Subcutaneous adipose tissue (tissue), 4 donors: ENCODE data around the gene TSPAN11. TPM values are rescaled to one million over a fixed set of nuclear protein-coding genes. Genes with fewer than 3 reads are reported as not detected.

Experiments used
- total RNA-seq, 4 donors: library from RNA; depleted of rRNA; stranded (reverse); fragments of >200 nt; gene quantifications; one replicate each; pipeline ENCODE4 v1.1.0, GENCODE V29; 2016
- TF ChIP-seq, protein P1 (sequence below): fragments of 450-650 bp; IDR thresholded peaks from one replicate; pipeline ENCODE4 v1.5.1; 2016; ENCODE audit warnings: low read depth, mild to moderate bottlenecking, control low read depth, antibody characterized with exemption, moderate library complexity

Gene TSPAN11
- total RNA-seq, 4 donors from 2014 or later, result 0.19 to 1.4 (median 0.22) TPM; not detected in 1

DNA sequence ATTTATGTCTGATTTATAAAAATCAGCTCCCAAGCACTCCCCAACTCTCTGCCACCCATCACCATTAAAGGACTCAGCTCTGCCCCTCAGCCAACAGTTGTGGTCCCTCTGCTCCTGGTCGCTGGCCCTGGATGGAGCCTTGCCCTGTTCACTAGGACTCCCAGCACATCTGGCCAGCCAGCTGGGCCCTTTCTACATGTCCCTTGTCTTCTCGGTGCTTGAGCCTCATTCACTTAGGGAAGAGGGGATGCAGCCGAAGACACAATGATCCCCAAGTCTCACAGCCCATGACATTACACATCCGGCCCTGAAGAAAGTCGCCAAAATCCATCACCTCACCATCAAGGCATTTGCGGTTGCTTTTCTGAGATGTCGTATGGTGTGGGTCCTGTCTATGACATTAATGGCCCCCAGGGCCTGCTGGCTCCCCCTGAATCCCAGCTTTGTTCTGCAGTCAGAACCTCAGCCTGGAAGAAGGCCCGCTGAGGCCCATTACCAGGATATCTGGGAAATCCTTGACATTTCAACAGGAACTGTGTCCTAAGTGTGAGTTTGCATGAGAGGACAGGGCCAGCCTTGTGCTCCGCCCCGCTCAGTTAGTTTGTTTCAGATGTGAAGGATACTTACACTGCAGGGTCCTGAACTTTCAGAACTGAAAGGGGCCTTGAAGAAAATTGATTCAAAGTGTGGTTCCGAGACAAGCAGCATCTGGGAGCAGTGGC lies 19.1 kb downstream of the TSPAN11 start:
- TF ChIP-seq, protein P1, sequence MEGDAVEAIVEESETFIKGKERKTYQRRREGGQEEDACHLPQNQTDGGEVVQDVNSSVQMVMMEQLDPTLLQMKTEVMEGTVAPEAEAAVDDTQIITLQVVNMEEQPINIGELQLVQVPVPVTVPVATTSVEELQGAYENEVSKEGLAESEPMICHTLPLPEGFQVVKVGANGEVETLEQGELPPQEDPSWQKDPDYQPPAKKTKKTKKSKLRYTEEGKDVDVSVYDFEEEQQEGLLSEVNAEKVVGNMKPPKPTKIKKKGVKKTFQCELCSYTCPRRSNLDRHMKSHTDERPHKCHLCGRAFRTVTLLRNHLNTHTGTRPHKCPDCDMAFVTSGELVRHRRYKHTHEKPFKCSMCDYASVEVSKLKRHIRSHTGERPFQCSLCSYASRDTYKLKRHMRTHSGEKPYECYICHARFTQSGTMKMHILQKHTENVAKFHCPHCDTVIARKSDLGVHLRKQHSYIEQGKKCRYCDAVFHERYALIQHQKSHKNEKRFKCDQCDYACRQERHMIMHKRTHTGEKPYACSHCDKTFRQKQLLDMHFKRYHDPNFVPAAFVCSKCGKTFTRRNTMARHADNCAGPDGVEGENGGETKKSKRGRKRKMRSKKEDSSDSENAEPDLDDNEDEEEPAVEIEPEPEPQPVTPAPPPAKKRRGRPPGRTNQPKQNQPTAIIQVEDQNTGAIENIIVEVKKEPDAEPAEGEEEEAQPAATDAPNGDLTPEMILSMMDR, result no peak

DNA sequence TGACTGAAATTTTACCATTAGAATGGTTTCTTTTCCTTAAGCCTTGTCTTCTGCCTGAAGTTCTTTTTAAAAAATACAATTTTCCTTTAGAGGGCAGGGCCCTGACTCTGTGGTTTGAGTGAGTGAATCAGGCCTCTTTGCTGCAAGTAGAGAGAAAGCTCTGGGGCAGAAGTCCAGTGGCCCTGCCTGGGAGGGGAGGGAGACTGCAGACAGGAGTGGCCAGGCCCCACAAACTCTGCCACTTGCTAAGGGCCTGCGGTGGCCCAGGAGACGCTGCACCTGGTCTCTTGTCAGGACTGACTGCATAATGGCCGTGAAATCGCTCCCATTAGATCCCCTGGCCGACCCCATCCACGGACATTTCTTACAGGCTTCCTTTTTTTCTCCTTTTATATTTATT lies 25.5 kb downstream of the TSPAN11 start:
- TF ChIP-seq, protein P1, result no peak

DNA sequence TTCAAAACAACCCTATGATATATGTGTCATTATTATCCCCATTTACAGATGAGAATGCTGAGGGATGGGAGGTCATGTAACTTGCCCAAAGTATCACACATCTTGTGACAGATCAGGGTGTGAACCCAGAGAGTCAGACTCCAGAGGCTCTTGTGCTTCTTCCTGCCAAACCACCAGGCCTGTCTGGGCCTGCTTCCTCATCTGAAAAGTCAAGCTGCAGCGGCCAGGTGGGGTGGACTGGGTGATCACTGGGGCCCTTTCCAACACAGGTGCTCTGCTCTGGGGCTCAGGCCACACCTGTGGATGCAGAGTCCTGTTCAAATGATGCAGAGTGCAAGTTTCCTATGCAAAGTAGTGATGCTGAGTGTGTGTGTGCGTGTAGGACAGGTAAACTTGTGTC lies 26.7 kb downstream of the TSPAN11 start:
- TF ChIP-seq, protein P1, result no peak

DNA sequence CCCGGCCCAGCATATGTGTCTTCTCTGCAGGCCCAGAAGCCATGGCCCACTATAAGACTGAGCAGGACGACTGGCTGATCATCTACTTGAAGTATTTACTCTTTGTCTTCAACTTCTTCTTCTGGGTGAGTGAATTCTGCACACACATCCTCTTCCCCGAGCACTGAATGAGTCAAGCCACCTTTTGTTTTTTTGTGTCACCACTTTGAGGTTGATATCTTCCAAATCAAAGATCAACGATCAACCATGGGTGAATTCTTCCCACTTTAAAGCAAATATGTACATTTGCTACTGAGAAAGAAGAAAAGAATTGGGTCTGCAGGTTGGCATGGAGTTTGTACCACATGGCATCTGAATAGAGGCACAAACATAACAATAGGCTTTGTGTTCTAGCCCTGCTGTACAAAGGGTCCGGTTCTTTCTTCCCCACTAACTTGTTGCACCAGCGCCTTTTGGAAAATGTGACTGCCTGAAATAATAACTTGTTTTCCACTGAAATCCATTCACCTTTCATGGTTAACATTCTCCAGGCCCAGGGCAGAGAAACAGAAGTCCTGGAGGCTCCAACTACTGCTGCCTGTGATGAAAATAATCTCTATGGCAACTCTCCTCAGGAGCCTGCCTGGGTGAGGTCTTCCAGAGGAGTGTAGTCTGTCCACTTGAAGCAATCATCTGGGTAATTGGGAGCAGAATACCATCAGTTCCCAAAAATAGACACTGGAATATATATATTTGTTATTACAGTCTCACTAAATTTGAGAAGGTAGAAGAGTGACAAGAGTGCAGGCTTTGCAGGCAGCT lies 27.6 kb downstream of the TSPAN11 start:
- TF ChIP-seq, protein P1, result no peak

DNA sequence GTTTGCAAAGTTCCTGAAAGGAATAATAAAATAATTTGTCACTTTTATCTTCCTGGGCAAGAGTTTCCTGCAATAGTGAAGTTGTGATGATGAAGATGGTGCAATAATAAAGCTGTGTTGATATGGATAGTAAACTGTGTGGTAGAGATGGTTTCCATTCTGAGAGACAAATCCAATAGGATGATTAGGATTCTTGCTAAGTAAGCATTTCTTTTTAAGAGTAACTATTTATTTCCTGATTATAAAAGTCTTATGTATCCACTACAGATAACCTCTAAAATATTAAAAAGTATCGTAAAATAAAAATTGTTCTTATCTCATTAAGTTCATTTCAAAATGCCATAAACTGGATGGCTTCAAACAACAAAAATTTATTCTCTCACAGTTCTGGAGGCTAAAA lies 28.7 kb downstream of the TSPAN11 start:
- TF ChIP-seq, protein P1, result no peak

DNA sequence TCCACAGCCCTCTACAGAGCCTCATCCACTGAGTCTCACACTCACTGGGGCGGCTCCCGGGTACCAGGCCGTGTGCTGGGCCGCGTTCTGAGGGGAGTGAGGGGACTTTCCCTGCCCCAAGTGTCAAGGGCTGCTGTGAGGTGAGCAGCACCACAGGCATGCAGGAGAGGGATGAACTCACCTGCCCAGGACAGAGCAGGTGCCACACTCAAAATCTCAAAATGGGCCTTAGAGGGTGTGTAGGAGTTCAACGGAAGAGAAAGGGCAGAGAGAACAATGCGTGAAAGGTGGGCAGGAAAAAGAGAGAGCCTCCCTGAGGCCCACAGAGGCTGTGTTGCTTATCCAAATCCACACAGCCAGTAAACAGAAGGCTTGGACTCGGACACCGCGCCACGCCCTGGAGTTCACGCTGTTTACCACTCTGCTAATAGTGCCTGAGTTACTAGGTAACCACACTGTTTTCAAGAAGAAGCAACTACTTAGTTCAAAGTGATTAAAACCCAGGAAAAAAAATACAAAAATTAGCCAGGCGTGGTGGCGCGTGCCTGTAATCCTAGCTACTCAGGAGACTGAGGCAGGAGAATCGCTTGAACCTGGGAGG lies 32.7 kb downstream of the TSPAN11 start:
- TF ChIP-seq, protein P1, result no peak

DNA sequence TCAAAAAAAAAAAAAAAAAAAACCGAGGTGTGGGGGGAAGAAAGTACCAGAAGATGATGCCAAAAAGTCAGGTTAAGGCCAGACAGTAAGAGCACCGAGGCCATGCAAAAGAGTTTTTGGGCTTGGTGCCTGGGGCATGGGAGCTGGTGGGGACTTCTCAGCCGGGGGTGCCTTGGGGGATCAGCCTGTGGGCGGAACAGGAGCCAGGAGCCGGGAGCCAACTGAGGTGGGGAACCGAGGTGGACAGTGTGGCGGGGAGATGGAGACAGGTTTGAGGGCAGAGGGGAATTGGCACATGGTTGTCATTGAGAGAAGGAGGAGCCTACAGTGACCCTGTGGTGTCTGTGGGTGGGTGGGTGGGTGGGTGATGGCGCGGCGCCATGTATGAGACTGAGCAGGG lies 33.2 kb downstream of the TSPAN11 start:
- TF ChIP-seq, protein P1, result no peak
